Esophagus squamous epithelium (tissue), 5 donors: ENCODE measurements around the gene RNASE7. TPM values are rescaled to one million over a fixed set of nuclear protein-coding genes. Genes with fewer than 3 reads are reported as not detected.

Source experiments
- DNase-seq: peaks from one replicate; lab custom pipeline; 2025; lab: John Stamatoyannopoulos, UW
- H3K27ac ChIP-seq, 4 donors: fragments of 200-600 bp; sonication (generic); one replicate each; pipeline ENCODE4 v1.5.1; 2016 to 2019; ENCODE audit warnings: mild to moderate bottlenecking in 1 of 4
- H3K27me3 ChIP-seq, 4 donors: fragments of 200-600 bp; sonication (generic); 1 replicate in 3 of 4; 2 replicates in 1 of 4; pipeline versions ENCODE4 v1.5.1 to v1.6.0; 2017 to 2021; ENCODE audit warnings: antibody characterized with exemption in 1 of 4
- H3K36me3 ChIP-seq, 3 donors: fragments of 200-600 bp; sonication (generic); one replicate each; pipeline ENCODE4 v1.5.1; 2016 to 2019
- H3K4me1 ChIP-seq, 3 donors: fragments of 200-600 bp; sonication (generic); one replicate each; pipeline ENCODE4 v1.5.1; 2017 to 2019
- H3K4me3 ChIP-seq, 4 donors: fragments of 200-600 bp; sonication (generic); 1 replicate in 3 of 4; 2 replicates in 1 of 4; pipeline ENCODE4 v1.5.1; 2016 to 2019; ENCODE audit warnings: mild to moderate bottlenecking in 2 of 4, moderate library complexity in 1 of 4
- H3K9me3 ChIP-seq, 3 donors: fragments of 200-600 bp; sonication (generic); one replicate each; pipeline ENCODE4 v1.5.1; 2016 to 2019
- POLR2A ChIP-seq, 4 donors: fragments of 450-650 bp; IDR thresholded peaks; one replicate each; pipeline ENCODE4 v1.6.1; 2017; ENCODE audit warnings: antibody characterized with exemption in 4 of 4, mild to moderate bottlenecking in 4 of 4, moderate library complexity in 3 of 4
- WGBS, 2 donors: methylation state at CpG; one replicate each; pipeline ENCODE4 v1.1.5; 2018; 5-methylcytosine and 5-hydroxymethylcytosine counted together
- intact Hi-C: fragments of 100-400 bp; cut with DNase I; formaldehyde crosslinking; loops from one replicate; pipeline ENCODE4 v1.15.0; 2022
- total RNA-seq, 4 donors: library from RNA; depleted of rRNA; stranded (reverse); fragments of >200 nt; gene quantifications; one replicate each; pipeline ENCODE4 v1.1.0, GENCODE V29; 2016
- TF ChIP-seq, protein P1 (sequence below), 6 experiments: fragments of 450-650 bp in 4 of 6; fragments of 200-600 bp in 2 of 6; sonication (generic) in 2 of 6; IDR thresholded peaks; one replicate each; pipeline ENCODE4 v1.5.1; 2016 to 2019; ENCODE audit warnings: antibody characterized with exemption in 6 of 6, mild to moderate bottlenecking in 4 of 6, moderate library complexity in 4 of 6
- donor health status: DM: yes; HTN: yes; CAD: no.

The RNASE7 gene
- total RNA-seq, 4 donors from 2014 or later = 0.97 to 13.3 (median 1.1) TPM; not detected in 1

DNA sequence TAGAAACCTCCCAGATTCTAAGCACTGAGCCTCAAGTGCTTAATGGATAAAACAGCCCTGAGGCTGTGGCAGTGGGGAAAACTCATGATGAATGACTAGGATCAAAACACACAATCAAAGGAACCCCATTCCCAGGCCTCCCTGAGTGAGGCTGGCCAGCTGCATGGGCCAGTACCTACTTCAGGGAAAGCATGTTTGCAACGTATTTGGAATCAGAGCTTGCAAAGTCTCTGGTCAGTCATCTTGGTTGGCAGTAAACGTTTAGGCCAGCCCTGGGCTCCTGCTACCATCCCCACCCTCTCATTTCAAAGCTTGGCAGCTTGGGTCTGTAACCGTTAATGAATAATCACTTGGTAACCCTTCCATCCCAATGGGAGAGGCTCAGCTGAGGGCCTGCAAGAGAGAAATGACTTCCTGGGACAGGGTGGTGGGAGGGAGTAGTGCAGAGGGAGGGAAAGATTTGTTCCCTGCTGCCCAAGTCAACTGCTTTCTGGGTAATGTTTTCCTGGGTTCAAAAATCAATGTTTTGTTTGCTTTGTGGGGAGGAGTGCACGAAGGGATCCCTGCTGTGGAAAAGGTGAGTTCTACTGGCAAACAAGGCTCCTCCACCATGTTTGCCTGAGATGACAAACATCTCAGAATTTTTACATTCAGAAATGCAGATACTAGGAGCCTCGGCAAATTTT lies 13.4 kb downstream of the RNASE7 start:
- WGBS, 2 donors = 60 to 73% methylated on average over 3 to 4 of the region's 5 CpGs
- H3K27me3 ChIP-seq = no peaks in the 10 kb centered on the region
- no peak overlapping the region for H3K27ac ChIP-seq
- no peak overlapping the region for H3K4me3 ChIP-seq
- intact Hi-C loops = no loop called here
- no peaks in the 10 kb centered on the region for H3K9me3 ChIP-seq
- no peaks in the 10 kb centered on the region for H3K36me3 ChIP-seq
- no peaks in the 10 kb centered on the region for H3K4me1 ChIP-seq
- no peak for DNase-seq
- TF ChIP-seq, protein P1, sequence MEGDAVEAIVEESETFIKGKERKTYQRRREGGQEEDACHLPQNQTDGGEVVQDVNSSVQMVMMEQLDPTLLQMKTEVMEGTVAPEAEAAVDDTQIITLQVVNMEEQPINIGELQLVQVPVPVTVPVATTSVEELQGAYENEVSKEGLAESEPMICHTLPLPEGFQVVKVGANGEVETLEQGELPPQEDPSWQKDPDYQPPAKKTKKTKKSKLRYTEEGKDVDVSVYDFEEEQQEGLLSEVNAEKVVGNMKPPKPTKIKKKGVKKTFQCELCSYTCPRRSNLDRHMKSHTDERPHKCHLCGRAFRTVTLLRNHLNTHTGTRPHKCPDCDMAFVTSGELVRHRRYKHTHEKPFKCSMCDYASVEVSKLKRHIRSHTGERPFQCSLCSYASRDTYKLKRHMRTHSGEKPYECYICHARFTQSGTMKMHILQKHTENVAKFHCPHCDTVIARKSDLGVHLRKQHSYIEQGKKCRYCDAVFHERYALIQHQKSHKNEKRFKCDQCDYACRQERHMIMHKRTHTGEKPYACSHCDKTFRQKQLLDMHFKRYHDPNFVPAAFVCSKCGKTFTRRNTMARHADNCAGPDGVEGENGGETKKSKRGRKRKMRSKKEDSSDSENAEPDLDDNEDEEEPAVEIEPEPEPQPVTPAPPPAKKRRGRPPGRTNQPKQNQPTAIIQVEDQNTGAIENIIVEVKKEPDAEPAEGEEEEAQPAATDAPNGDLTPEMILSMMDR (IDR thresholded peaks at IDR 0.05) = no peak
- TF ChIP-seq POLR2A (IDR thresholded peaks at IDR 0.05) = no peak

DNA sequence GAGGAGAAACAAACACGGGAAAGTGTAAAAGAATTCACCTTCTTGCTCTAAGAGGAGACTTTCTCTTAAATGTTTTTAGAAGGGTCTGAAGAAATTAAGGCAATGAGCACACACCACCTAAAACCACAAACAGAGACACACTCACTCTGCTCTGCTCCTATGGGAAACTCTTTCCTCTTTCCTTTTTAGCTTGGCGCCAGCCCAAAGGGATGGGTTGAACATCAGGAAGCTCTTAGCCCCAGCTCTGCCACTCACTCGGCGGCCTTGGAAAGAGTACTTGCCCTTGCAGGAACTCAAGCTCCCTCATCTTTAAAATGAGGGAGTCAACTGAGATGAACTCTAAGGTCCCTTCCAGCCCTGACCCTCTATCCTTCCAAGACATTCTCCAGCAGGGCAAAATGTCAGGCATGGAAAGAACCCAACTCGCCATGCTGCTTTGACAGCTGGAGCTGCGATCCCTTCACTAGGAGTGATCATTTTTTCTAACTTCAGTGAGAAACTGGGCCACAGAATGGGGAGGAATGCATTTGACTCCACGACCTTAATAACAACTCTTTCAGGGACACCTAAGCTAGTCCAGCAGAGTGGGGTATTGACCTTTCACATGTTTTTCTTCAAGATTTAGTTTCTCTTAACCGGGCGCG lies 14.5 kb downstream of the RNASE7 start:
- Histone ChIP-seq H3K4me1 (no peaks in the 10 kb centered on the region), H3K27me3 (no peaks in the 10 kb centered on the region), H3K9me3 (no peaks in the 10 kb centered on the region), H3K4me3 (no peak overlapping the region), H3K36me3 (no peaks in the 10 kb centered on the region), H3K27ac (no peak overlapping the region)
- 57 to 73% methylated on average over 5 to 9 of the region's 10 CpGs for WGBS, 2 donors
- no peak for DNase-seq
- intact Hi-C loops = no loop called here
- no peak for TF ChIP-seq POLR2A (IDR thresholded peaks at IDR 0.05)
- TF ChIP-seq, protein P1 (IDR thresholded peaks at IDR 0.05) = no peak

DNA sequence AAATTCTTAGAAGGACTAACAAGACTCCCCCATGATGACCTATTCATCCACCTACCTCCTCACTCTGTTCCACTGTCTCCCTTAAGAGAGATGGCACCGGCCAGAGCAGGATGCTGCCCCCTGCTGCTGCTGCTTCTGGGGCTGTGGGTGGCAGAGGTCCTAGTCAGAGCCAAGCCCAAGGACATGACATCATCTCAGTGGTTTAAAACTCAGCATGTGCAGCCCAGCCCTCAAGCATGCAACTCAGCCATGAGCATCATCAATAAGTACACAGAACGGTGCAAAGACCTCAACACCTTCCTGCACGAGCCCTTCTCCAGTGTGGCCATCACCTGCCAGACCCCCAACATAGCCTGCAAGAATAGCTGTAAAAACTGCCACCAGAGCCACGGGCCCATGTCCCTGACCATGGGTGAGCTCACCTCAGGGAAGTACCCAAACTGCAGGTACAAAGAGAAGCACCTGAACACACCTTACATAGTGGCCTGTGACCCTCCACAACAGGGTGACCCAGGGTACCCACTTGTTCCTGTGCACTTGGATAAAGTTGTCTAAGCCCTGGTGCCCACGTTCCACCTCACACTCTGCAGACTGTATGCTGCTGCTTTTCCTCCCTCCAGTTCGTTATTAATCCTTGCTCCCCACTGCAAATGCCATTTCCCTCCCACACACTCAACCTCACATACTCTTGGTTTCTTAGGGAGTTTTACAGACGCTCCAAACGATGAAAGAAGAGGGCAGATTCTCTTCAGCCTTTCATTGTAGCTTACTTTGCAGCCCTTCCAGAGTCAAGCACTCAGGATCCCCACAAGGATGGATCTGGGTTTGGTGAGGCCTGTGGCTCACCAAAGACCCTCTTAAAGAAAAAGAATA lies 15.9 kb downstream of the RNASE7 start, which contains the start of gene RNASE8:
TSS of gene RNASE8 (plus strand) at position 20 of the 873 bp plus-strand sequence. CDS start at position 91, 71 bp downstream.
- no peak for TF ChIP-seq POLR2A (IDR thresholded peaks at IDR 0.05)
- TF ChIP-seq, protein P1 (IDR thresholded peaks at IDR 0.05) = no peak
- Histone ChIP-seq H3K9me3 (no peaks in the 10 kb centered on the region), H3K27me3 (no peaks in the 10 kb centered on the region), H3K36me3 (no peaks in the 10 kb centered on the region), H3K4me3 (no peak within 1 kb of the TSS), H3K27ac (no peak within 1 kb of the TSS), H3K4me1 (no peaks in the 10 kb centered on the region)
- DNase-seq = no peak
- 59 to 70% methylated on average over 5 to 8 of the region's 8 CpGs for WGBS, 2 donors
- intact Hi-C loops = no loop called here

DNA sequence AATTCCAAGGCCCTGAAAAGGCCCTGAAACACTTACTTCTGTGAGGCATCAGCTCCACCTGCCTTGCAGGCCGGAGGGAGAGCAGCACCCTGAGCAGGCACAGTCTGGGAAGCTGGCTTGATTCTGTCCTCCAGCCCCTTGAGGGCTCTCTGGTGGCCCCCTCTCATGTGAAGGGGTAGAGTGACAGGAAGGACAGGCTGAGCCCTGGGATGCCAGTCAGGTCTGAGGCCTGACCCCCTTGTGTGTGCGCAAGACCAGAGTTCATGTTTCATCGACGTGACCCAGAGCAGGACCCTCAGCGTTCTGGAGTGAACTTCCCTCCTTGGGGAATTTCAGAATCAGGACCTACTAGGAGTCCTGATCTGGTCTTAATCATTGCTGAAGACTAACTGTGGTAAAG lies 16.7 kb downstream of the RNASE7 start:
- Histone ChIP-seq H3K27ac (no peak overlapping the region), H3K4me1 (peaks cover 0 to 5% (median 0%) of the 10 kb centered on the region in 3 donors), H3K27me3 (no peaks in the 10 kb centered on the region), H3K36me3 (no peaks in the 10 kb centered on the region), H3K4me3 (no peak overlapping the region), H3K9me3 (no peaks in the 10 kb centered on the region)
- WGBS, 2 donors = 85 to 100% methylated on average over 1 to 4 of the region's 5 CpGs
- intact Hi-C loops = no loop called here
- DNase-seq = no peak
- TF ChIP-seq, protein P1 (IDR thresholded peaks at IDR 0.05) = no peak
- TF ChIP-seq POLR2A (IDR thresholded peaks at IDR 0.05) = no peak
